Chondrocyte (in vitro differentiated cells): ENCODE measurements around the gene C2CD4D. TPM values are rescaled to one million over a fixed set of nuclear protein-coding genes. Genes with fewer than 3 reads are reported as not detected.

Experiments
- DNase-seq: peaks from one replicate; pipeline ENCODE4 v3.0.0; 2021; ENCODE audit warnings: mixed read lengths, low spot score
- H3K27ac Mint-ChIP-seq: one replicate; pipeline ENCODE4 v1.8.0; 2021; ENCODE audit warnings: mild to moderate bottlenecking, moderate library complexity, mixed read lengths; ENCODE audit not compliant: unreplicated experiment
- H3K27me3 Mint-ChIP-seq: 2 replicates; pipeline ENCODE4 v1.8.0; 2021; ENCODE audit warnings: low read depth, mixed read lengths
- H3K36me3 Mint-ChIP-seq: 2 replicates; pipeline ENCODE4 v1.8.0; 2021; ENCODE audit warnings: low read depth, mixed read lengths
- H3K4me1 Mint-ChIP-seq: 2 replicates; pipeline ENCODE4 v1.8.0; 2021; ENCODE audit warnings: low read depth, mild to moderate bottlenecking, mixed read lengths
- H3K4me3 Mint-ChIP-seq: one replicate; pipeline ENCODE4 v1.8.0; 2021; ENCODE audit warnings: mild to moderate bottlenecking, moderate library complexity, mixed read lengths; ENCODE audit not compliant: unreplicated experiment
- H3K9me3 Mint-ChIP-seq: 2 replicates; pipeline ENCODE4 v1.8.0; 2021; ENCODE audit warnings: low read depth, mixed read lengths
- CTCF ChIP-seq: fragments of 200-600 bp; sonication (generic); IDR thresholded peaks from 2 replicates; pipeline ENCODE4 v1.5.0; 2021; ENCODE audit warnings: antibody characterized with exemption, mild to moderate bottlenecking, moderate library complexity
- total RNA-seq: library from RNA; stranded (reverse); gene quantifications from 3 replicates; pipeline ENCODE4 v1.2.1, GENCODE V29; 2021

C2CD4D gene
- total RNA-seq, 1 donor from 2014 or later, result not detected

DNA sequence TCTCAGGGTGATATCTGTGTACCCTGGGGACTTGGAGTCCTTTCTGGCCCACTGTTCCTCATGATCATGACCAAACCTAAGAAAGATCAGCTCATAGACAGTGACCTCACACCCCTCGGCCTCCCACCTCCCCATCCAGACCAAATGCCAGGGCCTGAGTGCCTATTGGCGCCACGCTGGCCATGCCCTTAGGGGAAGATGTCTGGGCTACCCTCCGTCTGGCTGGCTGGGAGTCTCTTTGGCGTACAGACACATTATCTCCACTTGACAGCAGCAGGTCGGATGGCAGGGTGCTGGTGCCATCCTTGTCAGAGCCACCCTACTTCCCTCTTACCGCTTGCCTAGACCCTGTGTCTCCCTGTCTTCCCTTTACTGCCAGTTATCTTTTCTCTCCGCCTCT, 16.4 kb downstream of the C2CD4D start:
- Mint-ChIP-seq H3K9me3 (no peaks in the 10 kb centered on the region), H3K27me3 (peaks cover 7% of the 10 kb centered on the region)

DNA sequence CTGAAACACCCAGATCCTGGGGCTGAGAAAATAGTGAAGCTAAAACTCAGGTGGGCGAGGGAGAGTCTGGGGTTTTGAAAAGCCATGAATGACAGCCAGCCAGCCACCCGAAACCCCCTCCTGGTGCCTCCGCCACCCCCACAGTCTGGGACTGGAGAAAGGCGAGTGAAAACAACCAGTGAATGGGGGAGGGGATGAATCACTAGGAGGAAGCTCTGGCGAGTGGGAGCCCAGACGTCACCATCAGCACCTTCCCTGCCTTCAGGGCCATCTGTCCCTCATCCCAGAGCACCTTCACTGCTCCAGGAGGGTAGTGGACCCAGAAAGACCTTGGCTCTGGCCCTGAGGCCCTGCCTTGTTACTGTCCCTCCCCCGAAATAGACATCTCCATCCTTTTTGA, 17.2 kb downstream of the C2CD4D start:
- no peaks in the 10 kb centered on the region for H3K4me1 Mint-ChIP-seq
- no peak overlapping the region for H3K27ac Mint-ChIP-seq
- H3K4me3 Mint-ChIP-seq, result no peak overlapping the region
- H3K36me3 Mint-ChIP-seq, result no peaks in the 10 kb centered on the region
- H3K9me3 Mint-ChIP-seq, result no peaks in the 10 kb centered on the region
- TF ChIP-seq CTCF, result no peak
- DNase-seq, result no peak
- peaks cover 7% of the 10 kb centered on the region for H3K27me3 Mint-ChIP-seq

More for the DNA sequence above, 16.4 kb downstream of the C2CD4D start:
- no peak overlapping the region for H3K27ac Mint-ChIP-seq
- no peak overlapping the region for H3K4me3 Mint-ChIP-seq
- TF ChIP-seq CTCF, result no peak
- DNase-seq, result no peak
- no peaks in the 10 kb centered on the region for H3K4me1 Mint-ChIP-seq
- H3K36me3 Mint-ChIP-seq, result no peaks in the 10 kb centered on the region

DNA sequence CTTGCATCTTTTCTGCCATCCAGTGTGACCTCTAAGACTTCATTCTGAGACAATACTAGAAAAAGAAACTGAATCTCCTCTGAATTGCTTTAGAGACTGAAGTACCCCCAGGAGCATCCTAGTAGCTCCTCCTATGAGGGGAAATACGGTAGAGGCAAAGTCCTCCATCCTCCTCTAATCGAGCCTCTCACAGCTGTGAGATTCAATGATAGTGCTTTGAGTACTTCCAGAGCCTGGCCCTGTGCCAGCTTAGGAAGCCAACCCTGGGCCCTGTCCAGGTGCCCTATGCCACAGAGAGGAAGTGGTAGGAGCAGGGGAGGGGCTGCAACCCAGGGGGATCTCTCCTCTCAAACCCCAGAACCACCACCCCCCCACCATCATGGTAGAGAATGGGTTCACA, 18.7 kb downstream of the C2CD4D start:
- no peak overlapping the region for H3K4me3 Mint-ChIP-seq
- no peaks in the 10 kb centered on the region for H3K36me3 Mint-ChIP-seq
- no peaks in the 10 kb centered on the region for H3K9me3 Mint-ChIP-seq
- no peak for TF ChIP-seq CTCF
- DNase-seq, result no peak
- peaks cover 11% of the 10 kb centered on the region for H3K27me3 Mint-ChIP-seq
- no peaks in the 10 kb centered on the region for H3K4me1 Mint-ChIP-seq
- no peak overlapping the region for H3K27ac Mint-ChIP-seq

DNA sequence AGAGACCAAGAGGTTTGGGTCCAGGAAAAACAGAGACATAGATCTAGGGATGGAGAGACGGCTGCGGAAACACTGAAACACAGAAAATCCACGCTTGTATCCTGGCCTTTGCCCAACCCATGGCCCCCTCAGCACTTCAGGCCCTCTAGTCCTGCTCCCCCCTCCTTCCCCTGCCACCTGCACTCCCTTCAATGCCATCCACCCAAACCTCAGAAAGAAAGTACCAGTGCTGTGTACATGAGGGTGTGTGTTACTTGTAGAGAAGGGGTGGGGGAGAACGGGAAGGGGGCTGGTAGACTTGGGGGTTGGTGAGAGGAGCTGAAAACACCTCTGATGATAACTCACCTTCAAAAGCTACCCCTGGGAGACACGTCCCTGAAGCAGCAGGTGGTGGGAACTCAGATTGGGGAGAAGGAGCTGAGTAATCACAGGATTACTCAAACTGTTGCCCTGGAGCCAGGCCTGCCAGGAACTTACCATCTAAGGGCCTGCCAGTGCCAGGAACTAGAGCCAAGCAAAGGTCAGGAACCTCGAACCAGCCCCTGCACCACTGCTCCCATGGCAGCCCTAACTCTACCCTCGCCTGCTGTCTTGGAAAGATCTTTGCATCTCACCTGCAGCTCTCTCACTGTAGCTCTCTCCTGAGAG, 19.5 kb downstream of the C2CD4D start:
- Mint-ChIP-seq H3K4me3 (no peak overlapping the region), H3K36me3 (no peaks in the 10 kb centered on the region), H3K27ac (no peak overlapping the region), H3K27me3 (peaks cover 11% of the 10 kb centered on the region), H3K4me1 (no peaks in the 10 kb centered on the region), H3K9me3 (no peaks in the 10 kb centered on the region)
- no peak for DNase-seq
- TF ChIP-seq CTCF, result no peak

GRCh38 chr1:151819227-151819835, 20.3 kb downstream of the C2CD4D start:
- Mint-ChIP-seq H3K36me3 (no peaks in the 10 kb centered on the region), H3K27ac (no peak overlapping the region), H3K27me3 (peaks cover 14% of the 10 kb centered on the region), H3K4me1 (no peaks in the 10 kb centered on the region), H3K9me3 (no peaks in the 10 kb centered on the region), H3K4me3 (no peak overlapping the region)
- no peak for DNase-seq
- TF ChIP-seq CTCF, result no peak
